Measurements from ENCODE around the gene SMYD3.

DNA sequence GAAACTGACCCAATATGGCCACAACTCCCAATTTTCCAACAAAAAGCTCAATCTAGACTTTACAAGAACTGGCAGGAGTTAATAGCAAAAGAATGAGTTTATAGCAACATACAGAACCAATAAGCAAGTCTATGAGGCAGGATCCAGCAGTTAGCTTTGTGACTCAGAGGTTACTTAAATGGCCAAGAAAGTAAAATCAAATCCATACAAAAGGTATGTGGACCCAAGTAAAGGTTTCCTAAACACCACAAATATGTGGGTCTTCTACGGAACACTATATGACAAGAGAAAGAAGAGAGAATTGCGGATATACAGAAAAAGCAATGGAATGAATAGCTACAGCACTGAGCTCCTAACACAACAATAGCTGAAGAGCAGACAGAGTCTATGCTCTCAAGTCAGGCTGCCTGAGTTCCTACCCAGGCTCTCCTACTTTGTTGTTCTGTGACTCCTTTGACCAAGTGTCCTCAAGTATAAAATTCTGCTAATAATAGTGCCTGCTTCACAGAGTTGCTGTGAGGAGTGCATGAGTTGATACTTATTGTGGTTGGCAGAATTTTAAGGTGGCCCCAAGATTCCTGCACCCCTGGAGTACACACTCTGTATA lies 204.3 kb downstream of the SMYD3 start:
- TF ChIP-seq, protein P1, sequence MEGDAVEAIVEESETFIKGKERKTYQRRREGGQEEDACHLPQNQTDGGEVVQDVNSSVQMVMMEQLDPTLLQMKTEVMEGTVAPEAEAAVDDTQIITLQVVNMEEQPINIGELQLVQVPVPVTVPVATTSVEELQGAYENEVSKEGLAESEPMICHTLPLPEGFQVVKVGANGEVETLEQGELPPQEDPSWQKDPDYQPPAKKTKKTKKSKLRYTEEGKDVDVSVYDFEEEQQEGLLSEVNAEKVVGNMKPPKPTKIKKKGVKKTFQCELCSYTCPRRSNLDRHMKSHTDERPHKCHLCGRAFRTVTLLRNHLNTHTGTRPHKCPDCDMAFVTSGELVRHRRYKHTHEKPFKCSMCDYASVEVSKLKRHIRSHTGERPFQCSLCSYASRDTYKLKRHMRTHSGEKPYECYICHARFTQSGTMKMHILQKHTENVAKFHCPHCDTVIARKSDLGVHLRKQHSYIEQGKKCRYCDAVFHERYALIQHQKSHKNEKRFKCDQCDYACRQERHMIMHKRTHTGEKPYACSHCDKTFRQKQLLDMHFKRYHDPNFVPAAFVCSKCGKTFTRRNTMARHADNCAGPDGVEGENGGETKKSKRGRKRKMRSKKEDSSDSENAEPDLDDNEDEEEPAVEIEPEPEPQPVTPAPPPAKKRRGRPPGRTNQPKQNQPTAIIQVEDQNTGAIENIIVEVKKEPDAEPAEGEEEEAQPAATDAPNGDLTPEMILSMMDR (IDR thresholded peaks at IDR 0.05; ENCODE audit: borderline replicate concordance, extremely low read depth, low read length, poor library complexity, severe bottlenecking) = no peak
- TF ChIP-seq EZH2 (IDR thresholded peaks at IDR 0.05; ENCODE audit: borderline replicate concordance, low read depth, low read length, severe bottlenecking) = no peak

Data from DND-41 (cell line).